IMR-90 (cell line): ENCODE measurements around the gene FA2H. TPM values are rescaled to one million over a fixed set of nuclear protein-coding genes. Genes with fewer than 3 reads are reported as not detected.

Experiments
- ATAC-seq: fragments of 200-7000 bp; cut with Tn5 transposase; 2 replicates; pipeline ENCODE4 v1.9.1; 2020; ENCODE audit warnings: low read depth, mild to moderate bottlenecking, moderate library complexity
- BruUV-seq: library from RNA; stranded (reverse); fragments of 400-500 nt; replicated peaks from 2 replicates; lab custom pipeline; 2021; lab: Mats Ljungman, UMichigan
- CTCF ChIA-PET: fragments of 300-600 bp; formaldehyde crosslinking; extraction: SDS; loops from one replicate; lab custom pipeline; 2021; ENCODE audit warnings: antibody characterized with exemption; lab: Yijun Ruan, JAX
- POLR2A ChIA-PET: fragments of 300-600 bp; sonication (Branson Sonifier 250); formaldehyde crosslinking; loops from one replicate; lab custom pipeline; 2022; ENCODE audit warnings: antibody characterized with exemption; ENCODE audit not compliant: unreplicated experiment; lab: Charles Lee
- DNase-seq: peaks from one replicate; pipeline ENCODE4 v3.0.0; 2013
- H2AFZ ChIP-seq: replicated peaks from 2 replicates; pipeline ENCODE3; 2013; ENCODE audit warnings: low read length, mild to moderate bottlenecking; ENCODE audit not compliant: poor library complexity
- H2AK5ac ChIP-seq: 2 replicates; pipeline ENCODE4 v1.6.1; 2013; ENCODE audit warnings: low read depth, low read length, inconsistent platforms
- H2AK9ac ChIP-seq: replicated peaks from 2 replicates; pipeline ENCODE3; 2013; ENCODE audit warnings: mild to moderate bottlenecking, low read depth, low read length, moderate library complexity; ENCODE audit not compliant: poor library complexity
- H2BK120ac ChIP-seq: 2 replicates; pipeline ENCODE4 v1.6.1; 2013; ENCODE audit warnings: low read depth, low read length, inconsistent platforms
- H2BK15ac ChIP-seq: 3 replicates; pipeline ENCODE4 v1.6.1; 2013; ENCODE audit warnings: low read depth, low read length, inconsistent platforms
- H2BK20ac ChIP-seq: 2 replicates; pipeline ENCODE4 v1.6.1; 2013; ENCODE audit warnings: low read depth, mild to moderate bottlenecking, inconsistent platforms, low read length, moderate library complexity
- H2BK5ac ChIP-seq: 2 replicates; pipeline ENCODE4 v1.6.1; 2013; ENCODE audit warnings: mild to moderate bottlenecking, low read depth, low read length, inconsistent platforms; ENCODE audit not compliant: poor library complexity, severe bottlenecking
- H3K14ac ChIP-seq: replicated peaks from 2 replicates; pipeline ENCODE4 v1.6.1; 2013; ENCODE audit warnings: low read depth, low read length, inconsistent platforms
- H3K18ac ChIP-seq: 2 replicates; pipeline ENCODE4 v1.6.1; 2013; ENCODE audit warnings: low read depth, low read length, control low read depth
- H3K23ac ChIP-seq: 2 replicates; pipeline ENCODE4 v1.6.1; 2013; ENCODE audit warnings: low read depth, low read length, inconsistent platforms
- H3K27ac ChIP-seq: 2 replicates; pipeline ENCODE4 v1.5.1; 2013; ENCODE audit warnings: mild to moderate bottlenecking, control low read depth, low read length; ENCODE audit not compliant: insufficient read depth
- H3K27me3 ChIP-seq: 2 replicates; pipeline ENCODE4 v1.6.1; 2013; ENCODE audit warnings: low read length; ENCODE audit not compliant: control insufficient read depth, insufficient read depth
- H3K36me3 ChIP-seq: 2 replicates; pipeline ENCODE4 v1.6.1; 2013; ENCODE audit warnings: low read length, mixed read lengths; ENCODE audit not compliant: control insufficient read depth, insufficient read depth
- H3K4ac ChIP-seq: 2 replicates; pipeline ENCODE4 v1.6.1; 2013; ENCODE audit warnings: low read depth, low read length, inconsistent platforms
- H3K4me1 ChIP-seq: 2 replicates; pipeline ENCODE4 v1.6.1; 2013; ENCODE audit warnings: low read length, mixed read lengths; ENCODE audit not compliant: control insufficient read depth, insufficient read depth
- H3K4me2 ChIP-seq: 2 replicates; pipeline ENCODE4 v1.6.1; 2013; ENCODE audit warnings: low read depth, mild to moderate bottlenecking, control low read depth, low read length, moderate library complexity
- H3K4me3 ChIP-seq: 2 replicates; pipeline ENCODE4 v1.5.1; 2013; ENCODE audit warnings: low read depth, mild to moderate bottlenecking, control low read depth, low read length, moderate library complexity; ENCODE audit not compliant: insufficient read depth
- H3K56ac ChIP-seq: 2 replicates; pipeline ENCODE4 v1.6.1; 2013; ENCODE audit warnings: low read length, inconsistent platforms; ENCODE audit not compliant: insufficient read depth; ENCODE audit errors: extremely low read depth
- H3K79me1 ChIP-seq, 2 experiments: 2 replicates each; pipeline ENCODE4 v1.6.1; 2013; ENCODE audit warnings: low read length in 2 of 2, inconsistent platforms in 1 of 2, low read depth in 1 of 2
- H3K9ac ChIP-seq: 2 replicates; pipeline ENCODE4 v1.6.1; 2013; ENCODE audit warnings: low read depth, low read length, control low read depth
- H3K9me1 ChIP-seq: 2 replicates; pipeline ENCODE4 v1.6.1; 2013; ENCODE audit warnings: low read length, inconsistent platforms; ENCODE audit not compliant: insufficient read depth
- H3K9me3 ChIP-seq: 2 replicates; pipeline ENCODE4 v1.6.1; 2013; ENCODE audit warnings: low read length; ENCODE audit not compliant: control insufficient read depth, insufficient read depth
- H4K20me1 ChIP-seq: 2 replicates; pipeline ENCODE4 v1.6.1; 2013; ENCODE audit warnings: low read length, inconsistent platforms; ENCODE audit not compliant: insufficient read depth
- H4K5ac ChIP-seq: 2 replicates; pipeline ENCODE4 v1.6.1; 2013; ENCODE audit warnings: mild to moderate bottlenecking, low read depth, low read length, control low read depth
- H4K8ac ChIP-seq, 2 experiments: 2 replicates each; pipeline ENCODE4 v1.6.1; 2013; ENCODE audit warnings: low read depth in 2 of 2, low read length in 2 of 2, control low read depth in 1 of 2, inconsistent platforms in 1 of 2
- H4K91ac ChIP-seq: 2 replicates; pipeline ENCODE4 v1.6.1; 2013; ENCODE audit warnings: low read depth, low read length, inconsistent platforms; ENCODE audit not compliant: insufficient read depth
- BHLHE40 ChIP-seq: fragments of 150-350 bp; IDR thresholded peaks from 2 replicates; pipeline ENCODE4 v1.6.1; 2016; ENCODE audit warnings: mild to moderate bottlenecking, low read depth, low read length
- CEBPB ChIP-seq: IDR thresholded peaks from 2 replicates; pipeline ENCODE4 v1.6.1; 2012; ENCODE audit warnings: low read depth, low read length, improper control_type of control experiment
- CTCF ChIP-seq: conservative IDR thresholded peaks from 2 replicates; pipeline ENCODE4 v1.5.1; 2012; ENCODE audit warnings: mild to moderate bottlenecking, low read depth, low read length, improper control_type of control experiment
- ELK1 ChIP-seq: fragments of 150-350 bp; IDR thresholded peaks from 2 replicates; pipeline ENCODE4 v1.6.1; 2016; ENCODE audit warnings: low read depth, mild to moderate bottlenecking, low read length, moderate library complexity, borderline replicate concordance
- FOS ChIP-seq: fragments of 150-350 bp; IDR thresholded peaks from 2 replicates; pipeline ENCODE4 v1.6.1; 2016; ENCODE audit warnings: low read depth, low read length
- MAFK ChIP-seq: IDR thresholded peaks from 2 replicates; pipeline ENCODE4 v1.6.1; 2012; ENCODE audit warnings: low read depth, low read length, improper control_type of control experiment
- MAZ ChIP-seq: IDR thresholded peaks from 2 replicates; pipeline ENCODE4 v1.6.1; 2012; ENCODE audit warnings: low read depth, mild to moderate bottlenecking, low read length, improper control_type of control experiment, moderate library complexity, borderline replicate concordance
- MXI1 ChIP-seq: IDR thresholded peaks from 2 replicates; pipeline ENCODE4 v1.6.1; 2012; ENCODE audit warnings: low read depth, mild to moderate bottlenecking, low read length, moderate library complexity, borderline replicate concordance
- NFE2L2 ChIP-seq: fragments of 150-350 bp; IDR thresholded peaks from 2 replicates; pipeline ENCODE4 v1.6.1; 2016; ENCODE audit warnings: low read depth, mild to moderate bottlenecking, low read length
- POLR2A ChIP-seq: IDR thresholded peaks from 2 replicates; pipeline ENCODE4 v1.6.1; 2012; ENCODE audit warnings: mild to moderate bottlenecking, low read depth, low read length
- RAD21 ChIP-seq: IDR thresholded peaks from 2 replicates; pipeline ENCODE4 v1.6.1; 2012; ENCODE audit warnings: low read length, improper control_type of control experiment
- RCOR1 ChIP-seq: IDR thresholded peaks from 2 replicates; pipeline ENCODE4 v1.6.1; 2012; ENCODE audit warnings: mild to moderate bottlenecking, low read length, improper control_type of control experiment; ENCODE audit not compliant: insufficient replicate concordance
- SMC3 ChIP-seq: fragments of 150-350 bp; IDR thresholded peaks from 2 replicates; pipeline ENCODE4 v1.6.1; 2016; ENCODE audit warnings: low read depth, mild to moderate bottlenecking, antibody characterized with exemption, low read length, moderate library complexity
- USF2 ChIP-seq: fragments of 150-350 bp; IDR thresholded peaks from 2 replicates; pipeline ENCODE4 v1.6.1; 2017; ENCODE audit warnings: mild to moderate bottlenecking, antibody characterized with exemption, low read length, low read depth
- WGBS, 2 experiments: methylation state at CpG; one replicate each; pipeline versions ENCODE4 v1.1.5 to v1.1.7; 2013; ENCODE audit warnings: missing lambda C conversion rate in 2 of 2; ENCODE audit not compliant: insufficient read length in 1 of 2; ENCODE audit errors: extremely low coverage in 2 of 2; 5-methylcytosine and 5-hydroxymethylcytosine counted together
- dilution Hi-C: fragments of 300-500 bp; cut with HindIII; formaldehyde crosslinking; loops from one replicate; pipeline ENCODE4 v1.14.3; 2018; ENCODE audit warnings: low sequenced_read_pairs; ENCODE audit not compliant: unreplicated experiment
- in situ Hi-C: fragments of 300-500 bp; cut with MboI; formaldehyde crosslinking; loops from 3 replicates; pipeline ENCODE4 v1.14.3; 2019; ENCODE audit warnings: low sequenced_read_pairs, inconsistent platforms, mixed read lengths
- intact Hi-C: fragments of 100-400 bp; cut with micrococcal nuclease; formaldehyde crosslinking; loops from 2 replicates; pipeline ENCODE4 v1.10.0; 2022
- polyA plus RNA-seq, 3 experiments: library from polyadenylated mRNA; depleted of rRNA; stranded (reverse); fragments of >200 nt; gene quantifications; 2 replicates each; pipeline ENCODE4 v1.2.3, GENCODE V29; 2012; ENCODE audit warnings: low replicate concordance in 1 of 3
- total RNA-seq: library from RNA; depleted of rRNA; stranded (reverse); fragments of >200 nt; gene quantifications from 2 replicates; pipeline ENCODE4 v1.2.3, GENCODE V29; 2012

FA2H gene
- total and polyA plus RNA-seq, 2 of the 4 experiments (the other 2 are of a cell fraction), result not detected

GRCh38 chr16:74713325-74713724 lies 61.3 kb downstream of the FA2H start:
- no peak overlapping the region for H2BK120ac ChIP-seq
- no peak overlapping the region for H3K14ac ChIP-seq
- H3K4me2 ChIP-seq, result no peak overlapping the region
- no peak overlapping the region for H3K9ac ChIP-seq
- H4K20me1 ChIP-seq, result no peaks in the 10 kb centered on the region
- peaks cover 14% of the 10 kb centered on the region; the same call in 1 of the 2 replicates for H3K27me3 ChIP-seq
- POLR2A ChIA-PET, result no interaction called here
- no peak overlapping the region for H4K8ac ChIP-seq
- H2AK5ac ChIP-seq, result no peak overlapping the region
- CTCF ChIA-PET, result interaction anchor here (1.0 to 4.1 kb wide), 2 partner anchors 16 to 149 kb away, joined by 3 to 36 read pairs; no protein-coding TSS in a partner anchor
- BruUV-seq, result no TSS peak
- no peak for DNase-seq
- no peak overlapping the region for H3K18ac ChIP-seq
- 78% methylated on average over 1 of the region's 10 CpGs; no CpG with 5 or more reads in 1 of the 2 experiments for WGBS, 2 experiments
- no peak overlapping the region for H2BK15ac ChIP-seq
- H2BK20ac ChIP-seq, result no peak overlapping the region
- H4K91ac ChIP-seq, result no peak overlapping the region
- H3K23ac ChIP-seq, result no peak overlapping the region
- TF ChIP-seq NFE2L2 (no peak), CTCF (no peak), CEBPB (no peak), MAZ (no peak), RAD21 (no peak), USF2 (no peak), POLR2A (no peak), MAFK (no peak), BHLHE40 (no peak), ELK1 (no peak), RCOR1 (no peak), SMC3 (no peak), FOS (no peak), MXI1 (no peak)
- no peak for ATAC-seq
- no peak overlapping the region for H3K4ac ChIP-seq
- dilution Hi-C loops (no loop called here), in situ Hi-C loops (loop anchor here (5.0 kb wide), 1 partner anchor 94 kb away; no protein-coding TSS in a partner anchor), intact Hi-C loops (no loop called here)
- no peak overlapping the region for H3K4me3 ChIP-seq
- no peaks in the 10 kb centered on the region for H3K9me3 ChIP-seq
- no peaks in the 10 kb centered on the region for H3K9me1 ChIP-seq
- H3K79me1 ChIP-seq, result no peaks in the 10 kb centered on the region
- no peak overlapping the region for H3K27ac ChIP-seq
- no peaks in the 10 kb centered on the region for H3K4me1 ChIP-seq
- no peaks in the 10 kb centered on the region for H3K36me3 ChIP-seq
- H3K56ac ChIP-seq, result no peak overlapping the region
- H4K5ac ChIP-seq, result no peak overlapping the region
- no peak overlapping the region for H2AK9ac ChIP-seq
- H2BK5ac ChIP-seq, result no peak overlapping the region
- no peak overlapping the region for H2AFZ ChIP-seq
